Lower leg skin (tissue), 4 donors: ENCODE data around the gene LRRC27. TPM values are rescaled to one million over a fixed set of nuclear protein-coding genes. Genes with fewer than 3 reads are reported as not detected.

Experiments
- DNase-seq, 2 donors: peaks; one replicate each; pipeline ENCODE4 v3.0.0-alpha.2; 2019; ENCODE audit warnings: low spot score in 2 of 2
- H3K4me3 ChIP-seq: fragments of 200-600 bp; sonication (generic); 2 replicates; pipeline ENCODE4 v1.5.1; 2017; ENCODE audit warnings: mild to moderate bottlenecking, low read depth; ENCODE audit not compliant: poor library complexity, severe bottlenecking
- POLR2A ChIP-seq, 2 donors: fragments of 450-650 bp; IDR thresholded peaks; one replicate each; pipeline ENCODE4 v1.6.1; 2016 to 2017; ENCODE audit warnings: antibody characterized with exemption in 2 of 2, mild to moderate bottlenecking in 1 of 2, moderate library complexity in 1 of 2
- WGBS, 2 donors: methylation state at CpG; one replicate each; pipeline ENCODE4 v1.1.5; 2018; 5-methylcytosine and 5-hydroxymethylcytosine counted together
- intact Hi-C: fragments of 100-400 bp; cut with DNase I; formaldehyde crosslinking; loops from one replicate; pipeline ENCODE4 v1.15.0; 2023; ENCODE audit warnings: low total_unique reads
- total RNA-seq, 4 donors: library from RNA; depleted of rRNA; stranded (reverse); fragments of >200 nt; gene quantifications; one replicate each; pipeline ENCODE4 v1.1.0, GENCODE V29; 2016
- TF ChIP-seq, protein P1 (sequence below), 3 donors: fragments of 450-650 bp; IDR thresholded peaks; one replicate each; pipeline ENCODE4 v1.5.1; 2016; ENCODE audit warnings: antibody characterized with exemption in 3 of 3, mild to moderate bottlenecking in 3 of 3, moderate library complexity in 2 of 3

The LRRC27 gene
- total RNA-seq, 4 donors from 2014 or later, result 3.1 to 11.3 (median 8.5) TPM

GRCh38 chr10:132406750-132407149, 74.8 kb downstream of the LRRC27 start:
- no peak for TF ChIP-seq POLR2A (IDR thresholded peaks at IDR 0.05)
- TF ChIP-seq, protein P1, sequence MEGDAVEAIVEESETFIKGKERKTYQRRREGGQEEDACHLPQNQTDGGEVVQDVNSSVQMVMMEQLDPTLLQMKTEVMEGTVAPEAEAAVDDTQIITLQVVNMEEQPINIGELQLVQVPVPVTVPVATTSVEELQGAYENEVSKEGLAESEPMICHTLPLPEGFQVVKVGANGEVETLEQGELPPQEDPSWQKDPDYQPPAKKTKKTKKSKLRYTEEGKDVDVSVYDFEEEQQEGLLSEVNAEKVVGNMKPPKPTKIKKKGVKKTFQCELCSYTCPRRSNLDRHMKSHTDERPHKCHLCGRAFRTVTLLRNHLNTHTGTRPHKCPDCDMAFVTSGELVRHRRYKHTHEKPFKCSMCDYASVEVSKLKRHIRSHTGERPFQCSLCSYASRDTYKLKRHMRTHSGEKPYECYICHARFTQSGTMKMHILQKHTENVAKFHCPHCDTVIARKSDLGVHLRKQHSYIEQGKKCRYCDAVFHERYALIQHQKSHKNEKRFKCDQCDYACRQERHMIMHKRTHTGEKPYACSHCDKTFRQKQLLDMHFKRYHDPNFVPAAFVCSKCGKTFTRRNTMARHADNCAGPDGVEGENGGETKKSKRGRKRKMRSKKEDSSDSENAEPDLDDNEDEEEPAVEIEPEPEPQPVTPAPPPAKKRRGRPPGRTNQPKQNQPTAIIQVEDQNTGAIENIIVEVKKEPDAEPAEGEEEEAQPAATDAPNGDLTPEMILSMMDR (IDR thresholded peaks at IDR 0.05), result no peak
- intact Hi-C loops, result no loop called here
- 94 to 96% methylated on average over 16 of the region's 16 CpGs for WGBS, 2 donors
- no peak for DNase-seq
- H3K4me3 ChIP-seq, result no peak overlapping the region

GRCh38 chr10:132407243-132407746, 75.3 kb downstream of the LRRC27 start:
- intact Hi-C loops, result no loop called here
- DNase-seq, result no peak
- WGBS, 2 donors, result 61 to 68% methylated on average over 8 to 12 of the region's 12 CpGs
- H3K4me3 ChIP-seq, result no peak overlapping the region
- TF ChIP-seq, protein P1 (IDR thresholded peaks at IDR 0.05), result no peak
- no peak for TF ChIP-seq POLR2A (IDR thresholded peaks at IDR 0.05)

- intact Hi-C loops, result no loop called here
- peak; percentile 72 to 93 for DNase-seq
- 31 to 35% methylated on average over 9 to 11 of the region's 17 CpGs for WGBS, 2 donors
These were observed 75.9 kb downstream of the LRRC27 start for GRCh38 chr10:132407846-132408278.

DNA sequence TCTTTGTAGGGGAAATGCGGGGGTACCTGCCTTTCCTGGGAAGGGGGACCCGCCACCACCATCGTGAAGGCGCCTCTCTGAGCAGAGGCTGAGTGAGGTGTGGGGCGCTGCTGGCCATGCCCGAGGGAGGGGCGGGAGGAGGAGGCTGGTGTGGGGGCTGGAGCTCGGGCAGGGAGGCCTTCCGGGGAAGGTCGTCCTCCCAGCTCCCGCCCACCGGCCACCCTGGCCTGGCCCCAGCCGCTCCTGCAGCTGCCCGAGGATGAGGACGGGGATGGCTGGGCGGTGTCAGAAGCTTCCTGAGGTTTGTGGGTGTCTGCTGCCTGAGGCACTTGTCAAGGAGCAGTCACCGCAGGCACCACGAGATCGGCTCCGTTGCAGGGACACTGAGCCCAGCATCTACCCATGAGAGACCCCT, 76.4 kb downstream of the LRRC27 start:
- intact Hi-C loops, result no loop called here
- TF ChIP-seq, protein P1 (IDR thresholded peaks at IDR 0.05), result no peak
- no peak for TF ChIP-seq POLR2A (IDR thresholded peaks at IDR 0.05)
- no peak overlapping the region for H3K4me3 ChIP-seq
- DNase-seq, result no peak
- WGBS, 2 donors, result 24 to 48% methylated on average over 15 to 20 of the region's 20 CpGs

More at GRCh38 chr10:132407846-132408278, 75.9 kb downstream of the LRRC27 start:
- no peak overlapping the region for H3K4me3 ChIP-seq
- TF ChIP-seq, protein P1 (IDR thresholded peaks at IDR 0.05), result no peak
- TF ChIP-seq POLR2A (IDR thresholded peaks at IDR 0.05), result no peak

DNA sequence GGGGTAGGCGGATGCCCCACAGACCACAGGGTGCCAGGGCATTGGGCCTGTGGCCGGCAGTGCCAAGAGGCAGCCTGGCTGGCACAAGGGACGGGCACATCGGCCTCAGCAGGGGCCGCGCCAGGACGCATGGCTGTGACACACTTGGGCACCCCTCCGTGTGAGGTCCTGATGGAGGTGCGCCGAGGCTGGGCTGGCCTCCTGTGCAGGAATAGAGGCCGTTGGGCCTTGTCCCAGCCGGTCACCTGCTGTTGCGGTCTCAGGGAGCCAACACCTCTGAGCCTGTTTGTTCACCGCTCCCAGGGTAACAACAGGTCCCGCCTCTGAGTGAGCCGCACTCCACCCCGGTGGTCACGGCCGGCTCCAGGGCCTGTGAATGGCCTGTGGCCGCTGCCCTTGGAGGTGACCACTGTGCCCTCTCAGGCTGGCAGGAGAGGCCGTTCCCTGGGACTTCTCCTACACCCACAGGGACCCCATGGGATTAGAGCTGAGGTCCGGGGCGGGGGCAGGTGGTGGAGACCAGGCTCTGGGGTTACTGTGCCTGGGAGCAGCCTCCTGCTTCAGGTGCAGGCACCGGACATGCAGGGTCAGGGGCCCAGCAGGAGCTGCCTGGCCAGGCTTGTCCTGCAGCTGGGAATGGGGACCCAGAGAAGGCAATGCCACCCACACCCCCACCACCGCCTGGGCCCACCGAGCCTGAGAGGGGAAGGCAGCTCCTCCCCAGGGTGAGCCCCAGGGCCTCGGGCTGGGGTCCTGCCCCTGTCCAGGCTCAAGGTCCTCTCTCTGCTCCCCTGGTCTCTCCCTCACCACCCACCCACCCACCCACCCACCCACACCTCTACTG, 77.1 kb downstream of the LRRC27 start:
- WGBS, 2 donors, result 59 to 66% methylated on average over 22 of the region's 27 CpGs
- no peak overlapping the region for H3K4me3 ChIP-seq
- no peak for TF ChIP-seq POLR2A (IDR thresholded peaks at IDR 0.05)
- TF ChIP-seq, protein P1 (IDR thresholded peaks at IDR 0.05), result no peak
- intact Hi-C loops, result no loop called here
- no peak for DNase-seq
